HG03108 (cell line): ENCODE results near the gene INPP5J.
"Not testable (repeated sequence)": the region's sequence is repeated elsewhere in the genome, so short reads cannot be mapped to it uniquely, and the experiment has no call there.

Experiments used
- ATAC-seq: cut with Tn5 transposase; IDR thresholded peaks from one replicate; pipeline ENCODE4 v1.9.1; 2021; ENCODE audit warnings: moderate library complexity; ENCODE audit not compliant: unreplicated experiment

Gene INPP5J

DNA sequence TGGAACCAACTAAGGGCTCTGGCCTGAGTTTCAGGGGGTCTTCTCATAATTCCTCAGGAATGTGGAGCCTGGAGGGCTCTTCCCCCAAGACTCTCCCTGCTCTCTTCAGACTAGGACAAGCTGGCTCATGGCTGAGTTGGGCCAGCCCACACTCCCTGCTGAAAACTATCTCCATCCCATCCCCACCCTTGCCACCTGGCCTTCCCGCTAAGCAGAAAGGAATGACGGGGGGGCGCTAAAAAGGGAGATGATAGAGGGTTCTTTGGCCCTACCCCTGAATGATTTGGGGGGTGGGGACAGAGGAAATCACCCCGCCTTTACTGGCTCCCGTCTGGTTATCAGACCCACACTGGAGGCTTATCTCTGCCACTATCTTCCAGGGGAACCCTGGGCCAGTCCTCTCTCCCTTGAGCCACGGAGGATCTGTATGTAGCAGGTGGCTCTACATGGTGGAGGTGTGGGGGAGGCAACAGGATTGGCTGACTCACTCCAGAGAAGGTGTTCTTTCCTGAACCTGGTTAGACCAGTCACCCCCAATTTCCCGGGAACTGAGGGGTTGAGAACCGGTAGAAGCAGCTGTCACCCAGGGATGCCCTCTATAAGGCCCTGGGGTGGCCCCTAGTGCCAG, 35.9 kb upstream of the INPP5J start:
- no peak for ATAC-seq

DNA sequence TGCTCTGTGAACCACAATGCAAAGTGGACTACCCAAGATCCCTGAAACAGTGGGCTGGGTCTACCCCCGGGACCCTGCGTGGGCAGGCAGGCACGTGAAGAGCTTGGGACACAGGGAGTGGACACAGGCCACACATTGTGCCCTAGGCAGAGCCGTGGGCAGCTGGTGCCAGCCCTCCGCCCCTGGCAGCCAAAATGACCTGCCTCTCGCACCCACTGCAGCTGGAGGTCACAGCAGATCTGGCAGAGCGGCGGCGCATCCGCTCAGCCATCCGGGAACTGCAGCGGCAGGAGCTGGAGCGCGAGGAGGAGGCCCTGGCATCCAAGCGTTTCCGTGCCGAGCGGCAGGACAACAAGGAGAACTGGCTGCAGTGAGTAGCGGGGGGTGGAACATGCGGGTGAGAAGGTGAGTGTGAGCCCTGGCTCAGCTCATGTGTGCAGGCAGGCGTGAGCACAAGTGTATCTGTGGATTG, 35.0 kb upstream of the INPP5J start:
- ATAC-seq: no peak

DNA sequence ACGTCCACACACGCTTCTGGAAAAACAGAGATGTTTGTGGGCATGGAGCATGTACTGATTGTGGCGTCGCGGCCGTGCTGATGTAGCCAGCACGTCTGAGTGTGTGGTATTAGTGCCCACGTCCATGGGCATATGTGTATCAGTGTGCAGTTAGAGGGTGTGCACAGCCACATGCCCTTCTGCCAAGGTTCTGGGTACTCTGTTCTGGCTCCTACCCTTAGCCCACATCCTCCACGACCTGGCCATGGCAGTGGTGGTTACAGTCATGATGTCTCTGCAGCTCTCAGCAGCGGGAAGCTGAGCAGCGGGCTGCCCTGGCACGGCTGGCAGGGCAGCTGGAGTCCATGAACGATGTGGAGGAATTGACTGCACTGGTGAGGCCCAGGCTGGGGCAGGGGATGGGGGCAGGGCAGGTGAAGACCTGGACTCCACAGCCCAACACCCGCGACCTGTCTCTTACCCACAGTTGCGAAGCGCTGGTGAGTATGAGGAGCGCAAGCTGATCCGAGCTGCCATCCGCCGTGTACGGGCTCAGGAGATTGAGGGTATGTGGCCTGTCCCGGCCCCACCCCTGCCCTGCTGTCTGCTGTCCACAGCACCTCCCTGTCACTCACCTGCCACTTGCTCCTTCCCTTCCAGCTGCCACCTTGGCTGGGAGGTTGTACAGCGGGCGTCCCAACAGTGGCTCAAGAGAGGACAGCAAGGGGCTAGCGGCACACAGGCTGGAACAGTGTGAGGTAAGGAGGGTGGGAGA, 34.4 kb upstream of the INPP5J start:
- no peak for ATAC-seq

DNA sequence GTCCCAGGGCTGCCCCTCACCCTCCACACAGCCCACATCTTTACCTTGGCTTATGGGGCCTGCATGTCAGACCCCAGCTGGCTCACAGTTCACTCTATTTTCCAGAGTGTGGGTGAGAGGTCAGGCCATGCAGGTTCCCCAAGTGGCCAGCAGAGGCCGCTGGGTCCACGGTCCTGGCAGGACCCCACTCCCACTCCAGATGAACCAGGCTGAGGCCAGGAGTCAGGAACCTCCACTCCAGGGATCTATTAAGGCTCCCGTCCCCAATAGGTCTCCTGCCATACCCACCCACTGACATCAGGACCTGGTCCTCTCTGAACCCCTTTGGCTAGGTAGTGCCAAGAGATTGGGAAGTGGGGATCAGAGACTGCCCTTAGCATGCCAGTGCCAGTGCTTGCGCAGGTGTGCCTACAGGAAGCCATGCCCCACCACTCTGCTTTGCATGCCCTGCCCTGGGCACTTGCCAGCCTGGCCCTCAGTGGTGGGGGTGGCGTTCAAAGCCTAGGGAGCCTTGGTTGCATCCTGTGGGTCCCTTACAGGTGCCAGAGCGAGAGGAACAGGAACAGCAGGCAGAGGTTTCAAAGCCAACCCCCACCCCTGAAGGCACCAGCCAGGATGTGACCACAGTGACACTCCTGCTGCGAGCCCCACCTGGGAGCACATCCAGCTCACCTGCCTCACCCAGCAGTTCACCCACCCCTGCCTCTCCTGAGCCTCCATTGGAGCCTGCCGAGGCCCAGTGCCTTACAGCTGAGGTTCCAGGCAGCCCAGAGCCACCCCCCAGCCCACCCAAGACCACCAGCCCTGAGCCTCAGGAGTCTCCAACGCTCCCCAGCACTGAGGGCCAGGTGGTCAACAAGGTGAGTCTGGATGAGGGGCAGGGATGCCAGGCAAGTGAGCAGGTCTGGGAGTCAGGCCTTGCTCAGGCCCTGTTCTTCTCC, 33.3 kb upstream of the INPP5J start:
- ATAC-seq: no peak

DNA sequence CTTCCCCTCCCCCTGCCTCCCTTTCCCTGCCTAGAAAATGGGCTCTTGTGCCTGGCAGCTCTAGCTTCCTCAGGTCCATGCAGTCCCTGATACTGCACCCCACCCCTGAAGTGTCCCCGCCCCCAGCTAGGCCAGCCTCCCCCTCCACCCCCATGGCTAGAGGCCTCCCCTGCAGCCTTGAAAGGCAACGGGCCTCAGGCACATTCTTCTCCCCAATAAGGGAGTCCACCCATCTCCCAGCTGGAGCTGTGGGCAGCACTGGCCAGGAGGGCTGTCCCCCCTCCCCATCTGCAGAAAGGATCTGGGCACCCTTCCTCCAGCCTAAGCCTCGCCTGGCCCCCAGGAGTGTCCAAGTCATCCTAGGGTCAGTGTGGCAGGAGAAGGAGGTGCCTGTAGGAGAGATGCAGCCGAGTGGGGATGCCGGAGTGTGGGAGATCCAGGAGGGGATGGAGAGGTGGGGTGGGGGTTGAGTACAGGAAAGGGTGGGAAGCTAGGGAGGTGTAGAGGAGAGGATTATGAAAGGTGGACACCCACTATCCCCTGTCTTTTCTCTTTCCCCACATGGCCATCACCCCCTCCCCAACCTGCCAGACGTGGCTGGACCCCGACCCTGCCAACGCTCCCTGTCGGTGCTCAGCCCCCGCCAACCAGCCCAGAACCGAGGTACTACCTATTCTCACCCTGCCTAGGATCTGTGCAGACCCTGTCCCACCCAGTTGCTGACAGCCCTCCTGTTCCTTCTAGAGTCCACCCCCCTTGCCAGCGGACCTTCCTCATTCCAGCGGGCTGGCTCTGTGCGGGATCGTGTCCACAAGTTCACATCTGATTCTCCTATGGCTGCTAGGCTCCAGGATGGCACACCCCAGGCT, 32.3 kb upstream of the INPP5J start:
- ATAC-seq: no peak

DNA sequence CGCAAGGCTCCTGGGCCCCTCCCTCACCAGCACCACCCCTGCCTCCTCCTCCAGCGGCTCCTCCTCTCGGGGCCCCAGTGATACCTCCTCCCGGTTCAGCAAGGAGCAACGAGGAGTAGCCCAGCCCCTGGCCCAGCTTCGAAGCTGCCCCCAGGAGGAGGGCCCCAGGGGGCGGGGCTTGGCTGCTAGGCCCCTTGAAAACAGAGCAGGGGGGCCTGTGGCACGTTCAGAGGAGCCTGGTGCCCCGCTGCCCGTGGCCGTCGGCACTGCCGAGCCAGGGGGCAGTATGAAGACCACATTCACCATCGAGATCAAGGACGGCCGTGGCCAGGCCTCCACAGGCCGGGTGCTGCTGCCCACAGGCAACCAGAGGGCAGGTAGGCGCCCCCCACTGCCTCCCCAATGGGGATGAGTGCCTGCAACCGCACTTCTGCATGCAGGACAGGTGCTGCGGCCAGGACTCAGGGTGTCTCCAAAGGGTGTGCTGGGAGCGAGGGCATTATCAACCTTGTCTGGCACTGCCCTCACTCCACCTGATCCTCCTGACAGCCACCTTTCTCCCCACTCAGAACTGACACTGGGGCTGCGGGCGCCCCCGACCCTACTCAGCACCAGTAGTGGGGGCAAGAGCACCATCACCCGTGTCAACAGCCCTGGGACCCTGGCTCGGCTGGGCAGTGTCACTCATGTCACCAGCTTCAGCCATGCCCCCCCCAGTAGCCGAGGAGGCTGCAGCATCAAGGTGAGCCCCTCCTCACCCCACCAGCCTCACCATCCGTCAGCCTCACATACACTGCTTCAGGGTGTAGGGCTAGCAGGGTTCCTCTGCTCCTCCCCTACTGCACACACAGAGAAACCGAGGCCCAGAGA, 31.4 kb upstream of the INPP5J start:
- ATAC-seq: no peak

DNA sequence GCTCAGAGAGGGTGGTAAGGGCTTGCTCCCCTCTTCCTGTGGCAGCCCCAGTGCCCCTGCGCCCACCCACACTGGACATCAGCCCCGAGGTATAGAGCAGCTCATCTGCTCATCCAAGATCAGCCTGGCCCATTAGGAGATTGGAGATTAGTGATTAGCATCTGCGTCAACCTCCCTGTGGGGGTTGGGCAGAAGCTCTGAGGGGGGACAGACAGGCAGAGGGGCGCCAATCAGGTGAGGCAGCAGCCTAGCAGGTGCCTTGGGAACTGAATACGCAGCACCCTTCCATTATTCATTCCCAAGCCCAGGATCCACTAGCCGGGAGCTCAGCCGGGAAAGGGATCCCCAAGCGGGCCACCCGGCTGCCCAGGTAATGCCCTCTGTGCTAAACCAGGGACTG, 30.6 kb upstream of the INPP5J start:
- no peak for ATAC-seq

DNA sequence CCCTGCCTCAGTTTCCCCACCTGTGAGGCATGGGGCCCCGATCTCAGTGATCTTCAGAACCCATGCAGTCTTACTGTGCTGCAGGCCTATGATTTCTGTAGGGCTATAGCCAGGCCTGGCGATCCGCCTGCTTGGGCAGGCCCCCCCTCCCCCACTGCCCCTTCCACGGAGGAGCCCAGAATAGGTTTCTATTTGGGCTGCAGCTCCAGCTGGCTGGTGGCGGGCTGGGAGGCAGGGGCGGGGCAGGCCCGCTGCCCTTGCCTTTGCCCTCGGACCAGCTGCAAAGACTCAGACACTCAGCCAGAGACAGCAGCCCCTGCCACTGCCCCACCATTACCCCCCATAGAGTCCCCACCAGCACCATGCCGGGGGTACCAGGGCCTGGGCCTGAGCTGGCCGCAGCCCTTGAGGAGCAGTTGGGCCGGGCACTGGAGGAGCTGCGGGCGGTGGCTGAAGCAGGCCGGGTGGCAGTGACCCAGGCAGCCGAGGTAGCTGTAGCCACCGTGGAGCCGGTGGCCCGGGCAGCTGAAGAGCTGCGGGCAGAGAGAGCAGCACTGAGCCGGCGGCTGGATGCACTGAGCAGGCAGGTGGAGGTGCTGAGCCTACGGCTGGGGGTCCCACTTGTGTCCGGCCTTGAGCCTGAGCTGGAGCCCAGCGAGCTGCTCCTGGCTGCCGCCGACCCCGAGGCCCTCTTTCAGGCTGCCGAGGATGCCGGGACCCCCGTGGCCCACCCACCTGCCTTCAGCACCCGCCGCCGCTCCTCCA, 29.5 kb upstream of the INPP5J start:
- ATAC-seq: no peak

DNA sequence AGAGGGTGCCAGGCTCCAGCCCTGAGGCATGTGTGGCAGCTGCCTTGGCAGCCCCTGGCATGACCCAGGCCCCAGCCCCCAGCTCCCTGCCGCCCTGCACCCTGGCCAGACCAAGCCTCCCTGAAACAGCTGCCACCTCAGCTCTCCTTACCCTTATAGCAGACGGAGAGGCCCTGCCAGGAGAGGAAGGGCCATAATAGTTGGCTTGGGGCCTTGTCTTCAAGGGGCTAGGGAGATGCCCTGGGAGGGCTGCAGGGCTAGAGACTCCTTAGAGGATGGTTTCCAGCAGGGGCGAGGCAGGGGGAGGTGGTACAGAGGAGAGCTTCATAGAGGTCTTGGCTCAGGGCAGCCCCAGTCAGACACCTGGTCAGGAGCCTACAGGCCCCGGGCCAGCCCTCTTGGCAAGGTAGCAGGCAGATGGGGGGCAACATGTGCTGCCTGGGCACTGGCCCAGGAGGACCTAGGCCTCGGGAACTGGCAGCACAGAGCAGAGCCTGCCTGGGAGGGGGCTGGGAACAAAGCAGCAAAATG, 28.7 kb upstream of the INPP5J start:
- no peak for ATAC-seq

DNA sequence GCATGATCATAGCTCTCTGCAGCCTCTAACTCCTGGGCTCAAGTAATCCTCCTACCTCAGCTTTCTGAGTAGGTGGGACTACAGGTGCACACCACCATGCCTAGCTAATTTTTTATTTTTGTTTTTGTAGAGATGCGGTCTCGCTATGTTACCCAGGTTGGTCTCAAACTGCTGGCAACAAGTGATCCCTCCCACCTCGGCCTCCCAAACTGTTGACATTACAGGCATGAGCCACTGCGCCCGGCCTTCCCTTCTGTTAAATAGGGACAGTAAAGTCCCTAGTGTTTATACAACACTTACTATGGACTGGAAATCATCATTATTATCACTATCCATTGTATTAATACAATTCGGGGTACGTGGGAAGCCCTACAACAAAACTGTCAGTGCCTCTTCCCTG, 28.0 kb upstream of the INPP5J start:
- no peak for ATAC-seq

DNA sequence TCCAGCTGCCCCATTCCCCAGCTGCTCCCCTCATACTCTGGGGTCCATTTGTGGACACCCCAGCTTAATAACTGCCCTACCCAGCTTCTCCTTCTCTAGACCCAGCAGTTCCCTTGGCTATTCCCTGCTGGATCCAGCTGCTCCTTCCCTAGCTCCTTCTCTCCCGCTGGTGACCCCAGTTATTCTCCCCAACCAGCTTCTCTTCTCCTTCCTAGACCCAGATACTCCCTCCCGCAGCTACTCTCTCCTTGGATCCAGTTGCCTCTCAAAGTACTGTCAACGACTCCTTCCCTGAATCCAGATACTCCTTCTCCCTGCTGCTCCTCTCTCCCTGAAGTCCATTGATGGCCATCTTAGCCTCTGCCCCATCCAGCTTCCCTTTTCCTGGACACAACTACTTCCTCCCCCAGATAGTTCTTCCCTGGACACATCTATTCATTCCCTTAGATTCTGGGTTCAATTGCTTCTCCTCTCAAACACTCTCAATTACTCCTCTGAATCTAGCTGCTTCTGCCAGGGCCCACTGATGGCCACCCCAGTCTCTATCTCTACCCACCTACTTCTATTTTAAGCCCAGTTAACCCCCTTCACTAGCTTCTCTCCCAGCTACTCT, 27.0 kb upstream of the INPP5J start:
- ATAC-seq: no peak

DNA sequence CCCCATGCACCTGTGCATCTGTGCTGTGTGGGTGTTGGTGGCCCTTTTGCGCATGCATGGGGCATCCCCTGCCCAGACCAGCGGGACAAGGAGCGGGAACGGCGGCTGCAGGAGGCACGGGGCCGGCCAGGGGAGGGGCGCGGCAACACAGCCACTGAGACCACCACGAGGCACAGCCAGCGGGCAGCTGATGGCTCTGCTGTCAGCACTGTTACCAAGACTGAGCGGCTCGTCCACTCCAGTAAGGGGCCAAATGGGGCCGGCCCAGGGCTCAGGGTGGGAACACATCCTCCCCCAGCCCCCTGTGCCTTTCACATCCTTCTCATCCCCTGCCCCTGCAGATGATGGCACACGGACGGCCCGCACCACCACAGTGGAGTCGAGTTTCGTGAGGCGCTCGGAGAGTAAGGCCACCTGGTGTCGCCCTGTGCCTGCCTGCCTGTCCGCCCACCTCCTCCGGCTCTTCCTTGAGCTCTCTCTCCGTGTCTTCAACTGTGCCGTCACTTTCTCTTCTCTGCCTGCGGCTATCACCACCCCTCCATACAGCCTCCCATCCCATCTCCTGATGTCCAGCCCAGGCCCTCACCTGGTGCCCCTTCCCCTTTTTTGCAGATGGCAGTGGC, 26.0 kb upstream of the INPP5J start:
- no peak for ATAC-seq

DNA sequence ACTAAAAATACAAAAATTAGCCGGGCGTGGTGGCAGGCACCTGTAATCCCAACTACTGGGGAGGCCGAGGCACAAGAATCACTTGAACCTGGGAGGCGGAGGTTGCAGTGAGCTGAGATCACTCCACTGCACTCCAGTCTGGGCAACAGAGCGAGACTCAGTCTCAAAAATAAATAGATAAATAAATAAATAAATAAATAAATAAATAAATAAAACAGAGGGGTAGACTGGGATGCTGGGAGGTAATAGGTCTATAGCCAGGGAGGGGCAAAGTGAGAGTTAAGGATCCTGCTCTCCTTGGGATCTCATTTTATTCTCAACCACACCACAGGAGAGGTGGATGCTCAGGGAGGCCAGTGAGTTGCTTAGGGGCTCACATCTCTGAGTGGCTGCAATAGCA, 25.2 kb upstream of the INPP5J start:
- ATAC-seq: not testable (repeated sequence)

DNA sequence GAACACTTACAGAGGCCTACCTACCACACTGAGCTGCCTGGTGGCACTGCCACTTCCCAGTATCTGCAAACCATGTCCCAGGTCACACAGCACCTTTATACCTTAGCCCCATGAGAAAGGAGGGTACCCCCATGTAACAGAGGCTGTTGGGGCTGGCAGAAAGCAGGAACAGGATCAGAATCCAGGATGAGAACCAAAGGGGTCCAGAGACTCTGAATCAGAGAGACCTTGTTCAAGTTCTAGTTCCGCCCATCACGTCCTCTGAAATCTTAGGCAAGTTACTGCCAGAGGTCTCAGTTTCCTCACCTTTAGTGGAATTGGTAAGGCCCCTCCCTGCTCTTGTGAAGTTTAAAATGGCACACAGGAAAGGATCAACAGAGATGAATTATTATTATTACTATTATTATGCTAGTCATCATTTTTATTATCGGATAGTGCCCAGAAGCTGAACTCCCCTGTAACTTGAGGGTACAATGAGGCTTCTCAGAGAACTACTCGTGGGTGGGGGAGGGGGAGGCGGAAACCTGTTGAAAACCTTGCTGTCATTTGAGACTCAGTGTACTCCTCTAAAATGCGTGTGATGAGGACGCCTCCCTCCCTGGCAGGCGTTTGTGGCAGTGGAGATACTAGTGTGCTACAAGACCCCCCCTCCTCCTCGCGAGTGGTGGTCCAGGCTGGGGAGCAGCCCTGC, 24.7 kb upstream of the INPP5J start:
- no peak for ATAC-seq

DNA sequence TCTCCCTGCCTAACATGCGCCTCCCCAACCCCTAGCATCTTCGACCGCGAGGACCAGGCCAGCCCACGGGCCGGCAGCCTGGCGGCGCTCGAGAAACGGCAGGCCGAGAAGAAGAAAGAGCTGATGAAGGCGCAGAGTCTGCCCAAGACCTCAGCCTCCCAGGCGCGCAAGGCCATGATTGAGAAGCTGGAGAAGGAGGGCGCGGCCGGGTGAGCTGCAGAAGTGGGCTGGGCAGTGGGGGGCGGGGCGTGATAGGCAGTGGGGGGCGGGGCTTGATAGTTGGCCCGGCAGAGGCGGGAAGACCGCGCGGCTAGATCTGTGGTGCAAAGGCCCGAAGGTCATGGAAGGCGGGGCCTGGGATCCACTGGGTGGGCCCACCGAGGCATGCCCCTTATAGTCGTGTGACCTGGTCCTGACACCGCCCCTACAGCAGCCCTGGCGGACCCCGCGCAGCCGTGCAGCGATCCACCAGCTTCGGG, 24.1 kb upstream of the INPP5J start:
- ATAC-seq: no peak

DNA sequence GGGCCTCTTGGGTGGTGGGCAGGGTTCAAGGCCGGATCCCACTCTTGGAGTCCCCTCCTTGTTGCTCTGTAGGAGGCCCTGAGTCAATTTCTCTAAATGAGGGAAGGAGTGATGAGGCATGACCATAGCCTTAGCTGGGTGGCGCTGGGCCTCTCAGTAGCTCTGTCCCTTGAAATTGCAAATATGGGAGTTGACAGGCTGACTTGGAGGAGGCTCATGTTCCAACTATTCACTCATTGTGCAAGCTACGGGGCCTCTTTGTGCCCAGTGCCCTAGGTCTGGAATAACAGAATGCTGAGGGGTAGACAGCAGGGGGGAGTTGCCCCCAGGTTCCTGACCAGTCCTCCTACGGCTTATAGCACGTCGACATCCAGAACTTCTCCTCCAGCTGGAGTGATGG, 23.4 kb upstream of the INPP5J start:
- ATAC-seq: no peak
